Activated CD4-positive, CD25-positive, alpha-beta regulatory T cell (primary cell): ENCODE measurements around the gene STK39.

Source experiments
- DNase-seq, 4 experiments: peaks; one replicate each; lab custom pipeline; 2025; lab: John Stamatoyannopoulos, UW

STK39 gene

DNA sequence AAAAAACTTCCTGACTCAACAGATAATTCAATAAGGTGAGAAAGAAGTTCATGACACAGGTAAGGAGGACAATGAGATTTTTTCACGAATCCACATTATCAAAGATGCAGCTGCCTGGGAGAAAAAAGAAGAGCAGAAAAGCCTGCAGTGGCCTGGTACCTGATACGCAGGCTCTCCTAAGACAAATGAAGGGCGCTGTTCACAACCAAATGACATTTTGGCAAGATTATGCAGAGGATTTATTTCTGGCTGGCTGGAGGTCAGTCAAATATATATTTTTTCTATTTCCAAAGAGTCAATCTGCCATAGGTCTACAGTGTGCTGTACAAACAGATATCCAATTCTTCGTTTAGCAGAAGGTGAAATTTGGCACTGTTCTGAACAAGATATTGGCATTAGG is 257.3 kb downstream of the STK39 start:
- DNase-seq = no peak

DNA sequence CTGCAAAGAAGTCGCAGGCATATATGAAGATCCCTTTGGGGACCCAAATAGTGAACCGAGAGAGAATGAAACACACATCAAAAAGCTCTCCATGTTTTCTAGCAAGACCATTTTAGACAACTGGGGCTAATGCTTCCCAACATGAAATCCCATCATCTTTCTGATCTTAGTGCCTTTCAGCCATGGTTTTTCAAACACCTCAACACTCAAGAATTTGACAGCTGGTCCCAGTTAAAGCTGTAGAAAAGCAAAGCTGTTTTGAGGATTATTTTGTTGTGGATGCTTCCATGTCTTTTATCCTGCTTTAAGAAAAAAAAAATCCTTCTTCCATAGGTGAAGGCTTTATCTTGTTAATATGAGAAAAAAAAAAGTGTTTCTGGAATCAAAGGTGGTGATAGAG is 259.1 kb downstream of the STK39 start:
- DNase-seq = no peak

DNA sequence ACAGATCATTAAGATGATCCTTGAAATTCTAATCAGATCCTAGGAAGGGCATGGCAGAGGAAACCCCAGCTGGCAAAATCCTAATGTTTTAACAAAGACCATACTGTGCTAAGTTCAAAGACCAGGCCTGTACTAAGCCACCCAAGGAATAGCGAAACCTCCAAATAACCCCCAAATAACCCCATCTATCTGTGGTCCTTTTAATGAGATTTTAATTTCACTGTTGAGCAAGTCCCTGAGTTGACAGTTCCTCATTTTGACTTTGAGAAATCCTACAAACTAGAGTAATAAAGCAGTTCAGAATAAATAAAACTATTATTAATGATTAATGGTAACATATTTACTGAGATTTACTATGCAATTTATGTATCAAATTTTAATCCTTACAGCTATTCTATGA is 259.8 kb downstream of the STK39 start:
- no peak for DNase-seq

DNA sequence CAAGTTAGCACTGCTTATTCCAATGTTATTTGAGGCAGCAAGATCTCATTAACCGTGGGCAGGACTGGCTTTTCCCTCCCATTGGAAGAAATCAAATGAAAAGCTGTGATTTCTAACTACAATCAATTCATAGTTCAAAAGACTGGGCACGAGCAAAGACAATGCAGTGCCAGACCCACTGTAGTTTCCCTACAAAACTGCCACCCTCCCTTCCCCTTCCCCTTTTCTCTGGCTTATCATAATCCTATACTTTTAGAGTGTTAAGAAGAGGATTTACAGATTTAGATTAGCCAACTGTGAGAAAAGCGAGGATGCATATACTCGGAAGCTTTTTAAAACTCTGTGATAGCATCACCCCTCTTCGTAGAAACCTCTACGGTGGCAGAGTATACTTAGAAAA is 260.4 kb downstream of the STK39 start:
- DNase-seq = no peak

DNA sequence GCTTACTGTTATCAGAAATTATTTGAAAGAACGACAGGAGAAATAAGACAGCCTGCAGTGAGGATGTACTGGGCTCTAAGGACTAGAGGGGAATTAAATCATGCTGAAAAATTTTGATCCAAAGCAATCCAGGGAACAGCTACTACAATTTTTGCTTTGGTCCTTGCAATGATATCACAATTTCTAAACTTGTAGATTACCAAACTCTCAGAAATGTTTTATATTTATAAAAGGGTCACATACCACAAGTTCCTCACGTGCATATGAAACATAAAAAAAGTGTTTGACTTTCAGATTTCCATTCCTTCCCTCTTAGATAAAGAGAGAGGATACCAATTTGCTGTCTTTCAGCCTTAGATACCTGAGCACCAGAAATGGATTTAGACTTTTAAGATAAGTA is 261.2 kb downstream of the STK39 start:
- no peak for DNase-seq

DNA sequence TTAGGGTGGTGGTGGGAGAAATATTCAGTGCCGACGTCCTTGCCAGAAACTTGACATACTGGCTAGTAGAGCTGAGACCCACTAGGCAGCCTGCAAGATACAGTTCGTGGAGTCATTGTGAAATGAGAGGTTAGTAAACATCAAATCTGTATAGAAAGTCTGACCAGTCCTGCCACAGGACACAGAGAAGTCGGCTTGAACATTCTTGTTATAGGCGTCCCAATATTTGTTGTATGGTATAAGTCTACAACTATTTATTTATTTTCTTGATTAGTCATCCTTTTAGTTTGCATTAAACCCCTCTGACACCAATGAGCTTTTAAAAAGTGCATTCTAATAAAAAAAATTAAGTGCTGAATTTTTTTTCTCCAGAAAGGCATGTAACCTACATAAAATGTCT is 265.4 kb downstream of the STK39 start:
- DNase-seq = no peak

DNA sequence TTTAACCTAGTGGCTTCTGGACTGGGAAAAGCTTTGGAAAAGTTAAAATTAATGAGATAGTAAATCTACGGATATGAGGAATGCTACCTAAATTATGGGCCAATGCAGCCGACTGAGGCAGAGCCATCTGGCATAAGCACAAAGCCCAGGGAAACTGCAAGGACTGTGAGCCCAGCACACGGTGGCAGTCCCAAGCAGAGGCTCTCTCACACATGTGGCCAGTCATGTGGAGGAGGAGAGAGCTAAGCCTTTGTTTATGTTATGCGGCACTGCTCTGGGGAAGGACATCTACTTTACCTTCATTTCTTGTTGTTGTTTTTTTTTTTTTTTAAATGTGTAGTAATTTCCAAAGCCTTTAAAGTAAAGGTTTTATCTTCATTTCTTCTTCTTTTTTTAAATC is 267.0 kb downstream of the STK39 start:
- no peak for DNase-seq

DNA sequence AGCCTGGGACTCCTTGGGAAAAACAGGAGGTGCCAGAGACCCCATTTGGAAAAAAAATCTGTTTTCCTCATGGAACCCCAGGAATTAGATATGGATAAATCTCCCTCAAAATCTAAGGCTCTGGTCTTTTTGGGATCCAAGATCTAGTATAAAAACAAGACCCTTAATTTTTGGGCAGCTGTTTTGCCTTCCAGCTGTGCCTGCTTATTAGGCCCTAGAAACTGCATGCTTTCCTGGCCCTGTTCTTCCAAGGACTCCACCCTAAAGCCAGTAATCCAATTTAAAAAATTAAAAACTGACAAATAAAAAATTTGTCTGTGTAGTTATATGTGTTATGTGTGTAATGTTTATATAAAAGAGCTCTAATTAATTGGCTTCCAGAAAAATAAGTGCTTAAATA is 274.6 kb downstream of the STK39 start:
- DNase-seq = no peak

DNA sequence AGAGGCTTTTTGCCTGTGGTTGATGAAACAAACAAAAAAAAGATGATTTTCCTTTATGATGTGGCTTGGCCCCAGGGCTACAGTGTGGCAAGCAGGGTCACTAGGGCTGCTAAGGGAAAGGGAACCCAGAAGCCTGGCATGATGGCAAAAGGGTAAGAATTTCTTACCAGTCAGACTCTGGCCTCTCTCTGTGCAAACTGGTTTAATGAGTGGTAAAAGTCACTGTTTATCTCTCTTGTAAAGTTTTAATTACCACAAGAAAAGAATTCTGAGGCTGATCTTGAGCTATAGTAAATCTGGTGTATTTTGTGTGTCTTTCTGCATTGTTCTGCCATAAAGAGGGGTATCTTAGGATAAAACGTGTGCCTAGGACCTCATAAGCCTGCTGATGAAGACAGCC is 275.4 kb downstream of the STK39 start:
- no peak for DNase-seq

DNA sequence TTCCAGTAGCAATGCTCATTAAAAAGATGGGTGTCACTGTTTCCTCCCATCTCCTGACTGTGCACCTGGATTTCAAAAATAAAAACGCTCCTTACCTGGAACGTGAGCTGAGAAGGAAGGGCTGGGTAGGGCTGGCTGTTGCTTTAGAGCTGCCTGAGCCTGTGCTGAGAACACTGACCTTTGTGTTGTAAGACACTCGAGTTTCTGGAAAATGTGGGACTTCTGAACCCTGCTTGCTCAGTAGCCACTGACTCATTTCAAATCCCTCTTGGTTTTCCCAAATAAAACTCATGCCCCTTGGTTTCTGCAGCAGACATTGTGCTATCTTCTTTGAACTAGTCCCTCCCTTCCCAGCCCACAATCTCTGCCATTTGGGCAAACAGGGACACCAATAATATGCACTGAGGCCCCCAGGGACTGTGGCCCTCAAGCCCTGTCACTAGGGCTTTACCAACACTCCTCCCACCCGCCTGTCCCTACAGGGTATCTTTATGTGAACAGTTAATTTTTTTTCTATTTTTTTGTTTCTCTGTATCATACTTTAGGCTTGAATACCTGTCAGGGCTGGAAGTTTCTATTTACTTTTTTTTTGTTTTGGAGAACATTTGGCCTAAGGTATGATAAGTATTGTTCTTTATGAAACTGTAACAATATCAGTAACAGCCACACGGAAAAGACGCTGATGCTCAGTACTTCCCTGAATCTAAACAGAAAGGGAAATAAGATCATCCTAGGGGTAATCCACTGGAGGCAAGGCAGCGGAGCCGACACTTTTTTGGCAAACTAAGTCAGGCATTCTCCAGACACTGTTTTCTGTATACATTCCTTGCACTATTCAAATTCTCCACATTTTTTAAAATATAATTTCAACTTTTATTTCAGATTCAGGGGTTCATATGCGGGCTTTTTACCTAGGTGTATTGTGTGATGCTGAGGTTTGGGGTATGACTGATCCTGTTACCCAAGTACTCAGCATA is 280.2 kb downstream of the STK39 start:
- DNase-seq = no peak

DNA sequence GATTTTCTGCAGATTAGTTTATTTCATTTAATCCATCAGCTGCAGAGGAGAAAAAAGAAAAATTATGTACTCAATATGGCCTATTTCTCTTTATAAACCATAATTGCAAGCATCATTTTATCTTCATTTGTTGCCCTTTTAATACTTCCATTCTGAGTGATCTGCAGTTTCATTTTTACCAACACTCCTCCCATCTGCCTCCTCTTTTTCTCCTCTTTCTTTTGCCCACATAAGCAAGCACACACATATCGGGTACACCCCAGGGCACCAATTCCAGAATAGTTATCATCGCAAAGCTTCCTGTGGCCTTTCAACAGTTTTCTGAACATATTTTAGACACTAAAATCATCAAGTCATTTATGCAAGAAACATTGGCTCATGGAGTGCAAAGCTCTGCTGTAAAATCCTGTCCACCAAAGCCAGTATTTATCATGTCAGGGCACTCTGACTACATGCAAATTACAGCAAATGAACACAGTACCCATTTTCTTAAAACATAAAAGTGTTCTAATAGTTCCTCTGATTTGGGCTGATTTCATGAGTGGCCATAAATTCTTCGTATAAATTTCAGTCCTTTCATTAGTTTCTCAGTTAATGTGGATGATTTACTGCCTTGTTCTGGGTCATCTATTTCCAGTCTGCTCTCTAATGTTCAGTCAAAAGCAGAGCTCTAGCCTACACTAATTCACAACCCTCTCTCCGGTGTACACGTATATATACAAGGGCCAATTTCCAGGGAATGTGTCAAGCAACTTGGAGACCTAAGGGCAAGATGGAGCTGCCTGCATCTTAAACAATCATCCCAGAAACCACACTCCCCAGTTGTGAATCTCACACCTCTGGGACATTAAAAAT is 281.3 kb downstream of the STK39 start:
- DNase-seq = no peak

DNA sequence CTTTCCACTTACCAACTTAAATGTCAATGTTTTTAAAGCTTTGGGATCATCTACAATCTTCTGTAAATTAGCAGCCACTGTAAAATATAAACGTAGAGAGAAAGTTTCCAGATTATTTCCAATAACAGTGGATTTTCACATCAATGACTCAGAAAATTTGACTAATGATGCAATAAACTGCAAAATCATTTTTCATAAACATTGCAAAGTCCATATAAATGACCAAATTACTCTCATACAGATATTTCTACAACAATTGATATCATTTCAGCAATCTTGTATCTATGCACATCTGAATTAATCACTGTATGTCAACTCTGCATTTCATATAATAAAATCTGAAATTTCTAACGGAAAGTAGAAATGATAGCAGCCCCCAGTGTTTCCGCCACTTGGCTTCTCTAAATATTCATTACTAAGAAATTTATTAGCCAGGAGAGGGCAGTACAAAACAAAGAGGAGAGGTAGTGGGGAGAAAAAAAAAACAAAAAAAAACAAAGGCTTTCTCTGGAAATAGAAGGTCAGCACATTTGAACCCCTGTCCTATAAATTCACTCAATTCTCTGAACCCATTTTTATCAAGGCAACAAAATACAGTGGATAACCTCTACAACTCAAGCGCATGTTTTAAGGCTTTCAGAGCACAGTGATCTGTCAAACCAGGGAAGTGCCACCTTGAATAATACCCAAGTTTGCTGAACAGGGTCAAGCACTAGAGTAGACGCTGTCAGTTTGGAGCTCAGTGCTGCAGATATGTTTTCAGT is 282.6 kb downstream of the STK39 start:
- DNase-seq = no peak

DNA sequence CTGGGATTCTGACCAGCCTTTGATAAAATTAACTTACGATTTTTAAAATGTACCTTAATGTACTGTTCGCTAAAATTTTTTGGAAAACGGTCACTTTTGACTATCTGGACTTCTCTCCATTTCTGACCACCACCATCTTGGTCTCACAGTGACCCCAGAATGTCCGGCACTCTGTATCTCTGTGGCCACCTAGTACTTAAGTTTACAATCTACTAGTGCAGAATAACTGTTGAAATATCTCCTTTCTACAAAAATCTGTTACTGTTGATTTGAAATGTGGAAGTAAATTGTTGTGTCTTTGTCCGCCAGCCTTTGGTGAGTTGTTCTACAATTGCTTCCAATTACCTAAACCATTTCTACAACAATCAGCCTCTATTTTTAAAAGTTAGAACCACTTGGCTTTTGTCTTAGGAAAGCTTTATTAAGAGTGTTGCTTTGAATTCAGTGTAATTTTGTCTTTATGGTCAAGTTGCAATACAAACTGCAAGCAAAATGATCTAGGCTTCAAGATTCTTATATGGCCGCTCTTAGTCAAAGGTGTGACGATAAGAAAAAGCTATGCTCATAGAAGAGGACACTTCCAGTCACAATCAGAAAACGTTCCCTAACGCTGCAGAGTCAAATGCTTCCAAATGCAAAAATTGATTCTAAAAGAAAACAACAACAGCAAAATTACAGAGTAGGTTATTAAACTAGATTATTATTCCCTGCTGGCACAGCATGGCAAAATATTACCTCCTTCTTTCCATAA is 283.3 kb downstream of the STK39 start:
- DNase-seq = no peak

DNA sequence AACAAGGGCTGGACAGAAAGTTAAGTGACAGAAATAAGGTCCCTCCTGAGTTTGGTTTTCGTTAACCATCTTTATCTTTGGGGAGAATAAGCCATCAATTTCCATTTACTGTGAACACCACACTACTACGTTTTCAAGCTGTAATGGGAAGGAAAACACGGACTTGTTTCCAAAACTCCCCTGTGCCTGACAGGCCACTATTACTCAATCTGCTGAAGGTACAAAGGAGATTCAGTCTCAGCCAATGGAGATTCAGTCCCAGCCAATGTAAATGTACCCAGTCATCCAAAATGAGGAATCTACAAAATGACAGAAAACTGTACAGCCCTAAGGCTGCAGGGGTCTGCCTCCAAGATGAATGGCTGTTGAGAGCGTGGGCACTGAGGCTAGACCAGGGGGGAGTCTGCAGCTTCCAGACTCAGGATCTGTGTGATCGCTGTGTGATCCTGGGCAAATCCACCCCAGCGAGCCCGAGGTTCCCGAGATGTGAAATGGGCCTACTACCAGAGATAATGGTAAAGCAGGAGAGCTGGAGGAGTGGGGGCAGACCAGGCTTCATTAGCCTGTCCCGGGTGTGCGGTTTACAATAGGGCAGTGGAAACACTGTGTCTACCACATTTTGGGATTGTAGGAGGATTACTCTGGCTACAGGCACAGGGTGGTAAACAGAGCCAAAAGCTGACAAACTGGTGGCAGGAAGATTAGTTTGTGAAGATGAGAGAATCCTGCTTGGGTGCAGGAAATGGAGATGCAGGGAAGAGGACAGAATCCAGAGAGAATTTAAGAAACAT is 284.8 kb downstream of the STK39 start:
- DNase-seq = no peak

DNA sequence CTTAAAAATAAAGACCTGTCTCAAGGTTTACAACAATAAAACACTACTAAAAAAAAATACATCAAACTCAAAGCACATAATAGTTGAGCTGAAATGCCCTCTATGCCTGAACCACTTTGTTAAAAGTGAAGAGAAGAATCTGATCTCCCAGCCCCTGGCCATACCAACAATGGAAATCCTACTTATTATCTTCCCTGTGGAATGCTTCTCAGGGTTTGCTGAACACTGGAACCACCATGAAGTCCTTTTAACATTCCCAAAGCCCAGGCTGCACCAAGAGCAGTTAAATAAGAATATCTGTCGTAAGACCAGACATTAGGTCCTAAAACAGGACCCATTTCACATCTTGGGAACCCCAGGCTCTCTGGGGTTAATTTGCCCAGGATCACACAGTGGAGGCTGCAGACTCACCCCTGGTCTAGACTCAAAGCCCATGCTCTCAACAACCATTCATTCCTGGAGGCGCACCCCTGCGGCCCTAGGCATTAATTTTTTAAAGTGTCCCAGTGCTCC is 285.8 kb downstream of the STK39 start:
- no peak for DNase-seq

DNA sequence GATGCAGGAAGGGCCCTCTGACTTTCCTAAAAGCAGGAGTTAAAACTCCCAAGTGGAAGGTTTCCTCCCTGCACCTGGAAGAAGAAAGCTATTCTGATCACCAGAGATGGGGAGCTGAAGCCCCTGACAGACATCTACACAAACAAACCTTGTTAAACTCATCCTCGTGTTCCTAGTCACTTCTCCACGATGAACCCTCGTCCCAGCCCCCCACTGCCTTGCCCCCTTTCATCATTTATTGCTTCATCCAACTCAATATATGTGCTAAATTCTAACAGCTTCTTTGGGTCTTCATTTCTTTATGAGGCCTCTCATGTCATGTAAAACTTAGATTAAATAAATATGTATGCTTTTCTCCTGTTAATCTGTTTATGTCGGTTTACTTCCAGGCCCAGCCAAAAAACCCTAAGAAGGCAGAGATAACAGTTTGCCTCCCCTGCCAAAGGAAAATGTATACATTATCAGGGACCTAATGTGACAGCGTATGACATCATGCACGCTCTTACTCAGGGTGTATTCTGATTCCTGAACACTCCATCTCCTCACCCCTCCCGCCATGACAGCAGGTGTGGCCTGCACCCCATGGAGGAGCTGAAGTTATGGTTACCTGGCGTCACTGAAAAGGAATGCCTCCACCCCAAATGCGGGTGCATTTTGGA is 287.2 kb downstream of the STK39 start:
- no peak for DNase-seq

DNA sequence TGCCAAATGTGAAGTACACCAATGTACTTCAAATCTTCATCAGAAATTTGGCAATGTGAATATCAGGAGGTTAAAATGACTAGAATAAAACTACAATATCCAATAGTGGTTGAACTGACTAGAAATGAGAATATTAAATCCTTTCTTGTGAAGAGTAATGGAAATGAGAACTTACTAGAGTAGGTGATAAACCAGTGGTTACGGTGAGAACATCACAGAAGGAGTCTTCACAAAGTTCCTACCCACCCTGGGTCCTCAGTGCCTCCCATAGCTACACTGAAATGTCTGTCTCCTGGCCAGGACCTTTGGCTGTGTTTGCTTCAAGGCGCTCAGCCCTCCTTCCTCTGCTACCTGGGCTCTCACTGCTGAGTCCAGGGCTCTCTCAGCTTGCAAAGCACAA is 289.7 kb downstream of the STK39 start:
- no peak for DNase-seq

DNA sequence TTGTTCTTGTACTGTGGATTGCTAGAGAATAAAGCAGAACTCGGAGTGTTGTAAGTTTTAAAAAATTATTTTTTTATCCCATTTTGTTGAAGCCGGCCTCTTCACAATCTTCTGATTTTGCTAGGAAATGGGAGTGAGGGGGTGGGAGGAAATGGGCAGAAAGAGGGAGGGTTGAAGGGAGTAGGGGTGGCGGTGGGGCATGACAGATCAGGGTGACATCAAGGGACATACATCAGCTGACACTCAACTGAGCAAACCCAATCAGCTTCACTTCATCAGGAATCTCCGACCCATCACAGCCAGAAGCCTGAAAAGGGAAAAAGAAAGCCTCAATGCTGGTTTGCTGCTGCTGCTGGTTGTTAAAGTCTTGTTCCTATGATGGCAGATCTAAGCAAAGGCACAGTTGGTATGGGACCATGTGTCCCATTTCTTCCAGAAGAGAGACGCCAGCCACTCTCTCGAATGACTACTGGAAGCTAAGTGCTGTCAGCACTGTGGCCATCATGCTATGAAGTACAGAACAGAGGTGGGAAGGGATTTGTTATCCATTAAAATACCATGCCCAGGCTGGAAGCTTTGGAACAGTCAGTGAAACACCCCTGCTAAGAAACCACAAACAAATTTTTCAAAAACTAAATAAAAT is 292.0 kb downstream of the STK39 start:
- DNase-seq = no peak

DNA sequence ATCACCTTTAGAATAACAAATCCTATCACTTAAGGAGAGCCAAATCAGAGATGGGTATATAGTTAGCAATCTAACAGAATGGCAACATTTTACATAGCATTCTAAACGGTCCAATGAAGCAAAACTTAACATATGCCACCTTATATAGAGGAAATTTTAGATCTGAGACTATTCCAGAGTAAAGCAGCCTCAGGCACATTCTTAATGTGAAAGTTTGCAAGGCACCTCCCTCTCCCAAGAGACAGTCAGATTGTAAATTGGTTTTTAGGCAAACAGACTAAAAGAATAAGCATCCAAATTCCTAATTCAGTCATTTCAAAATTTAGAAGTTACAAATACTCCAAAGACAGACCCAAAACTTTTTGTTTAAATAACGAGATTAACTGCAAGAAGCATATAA is 292.9 kb downstream of the STK39 start:
- no peak for DNase-seq

DNA sequence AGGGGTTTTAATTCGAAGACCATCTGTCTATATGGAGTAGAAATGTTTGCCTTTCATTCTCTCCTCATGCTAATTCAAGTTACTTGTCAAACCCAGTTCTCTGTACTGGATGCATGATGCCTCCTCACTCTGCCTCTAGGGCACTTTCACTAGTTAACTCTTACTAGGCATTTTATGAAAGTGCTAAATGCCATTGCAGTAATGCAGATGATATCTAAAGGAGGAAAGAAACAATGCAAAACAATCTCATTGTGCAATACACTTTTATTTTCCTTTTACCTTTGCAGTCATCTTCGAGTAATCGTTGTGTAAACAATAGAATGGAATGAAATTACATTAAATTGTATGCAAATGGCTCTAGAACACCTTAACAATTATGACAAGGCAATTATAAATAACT is 293.6 kb downstream of the STK39 start:
- DNase-seq = no peak
